Thymus (tissue), 11 donors: Measurements from ENCODE around the gene SUMO1. TPM values are rescaled to one million over a fixed set of nuclear protein-coding genes. Genes with fewer than 3 reads are reported as not detected.

Experiments used
- DNase-seq, 9 donors: peaks; one replicate each; pipeline ENCODE4 v3.0.0-alpha.2; 2013; ENCODE audit warnings: low spot score in 9 of 9, low read depth in 6 of 9, missing footprints in 1 of 9
- H3K27ac ChIP-seq, 2 donors: one replicate each; pipeline ENCODE4 v1.5.1; 2013; ENCODE audit warnings: control low read depth in 1 of 2, low read depth in 1 of 2, low read length in 1 of 2, mild to moderate bottlenecking in 1 of 2, moderate library complexity in 1 of 2
- H3K27me3 ChIP-seq, 2 donors: one replicate each; pipeline ENCODE4 v1.5.1; 2013; ENCODE audit warnings: low read length in 1 of 2; ENCODE audit not compliant: control insufficient read depth in 2 of 2, insufficient read depth in 1 of 2
- H3K36me3 ChIP-seq, 2 donors: one replicate each; pipeline ENCODE4 v1.5.1; 2013; ENCODE audit warnings: low read length in 1 of 2, mild to moderate bottlenecking in 1 of 2, moderate library complexity in 1 of 2; ENCODE audit not compliant: control insufficient read depth in 2 of 2, insufficient read depth in 2 of 2
- H3K4me1 ChIP-seq, 2 donors: one replicate each; pipeline ENCODE4 v1.5.1; 2013; ENCODE audit warnings: low read length in 2 of 2; ENCODE audit not compliant: control insufficient read depth in 2 of 2, insufficient read depth in 2 of 2
- H3K4me3 ChIP-seq, 2 donors: one replicate each; pipeline ENCODE4 v1.5.1; 2013; ENCODE audit warnings: low read length in 2 of 2, control low read depth in 1 of 2, mild to moderate bottlenecking in 1 of 2
- H3K9me3 ChIP-seq, 2 donors: one replicate each; pipeline ENCODE4 v1.5.1; 2013; ENCODE audit warnings: low read length in 1 of 2, mild to moderate bottlenecking in 1 of 2; ENCODE audit not compliant: control insufficient read depth in 2 of 2, insufficient read depth in 1 of 2
- WGBS: extraction: QIAGEN DNeasy Blood & Tissue Kit; methylation state at CpG from one replicate; pipeline ENCODE4 v1.1.7; 2013; 5-methylcytosine and 5-hydroxymethylcytosine counted together
- polyA plus RNA-seq: library from polyadenylated mRNA; stranded (reverse); fragments of 200-250 nt; gene quantifications from one replicate; pipeline ENCODE4 v1.2.3, GENCODE V29; 2013
- total RNA-seq: library from RNA; stranded (reverse); fragments of 120-200 nt; gene quantifications from one replicate; pipeline ENCODE4 v1.2.4, GENCODE V29; 2013
- donor health status: healthy.

The SUMO1 gene
- total and polyA plus RNA-seq, 2 donors = 144 to 177 TPM

DNA sequence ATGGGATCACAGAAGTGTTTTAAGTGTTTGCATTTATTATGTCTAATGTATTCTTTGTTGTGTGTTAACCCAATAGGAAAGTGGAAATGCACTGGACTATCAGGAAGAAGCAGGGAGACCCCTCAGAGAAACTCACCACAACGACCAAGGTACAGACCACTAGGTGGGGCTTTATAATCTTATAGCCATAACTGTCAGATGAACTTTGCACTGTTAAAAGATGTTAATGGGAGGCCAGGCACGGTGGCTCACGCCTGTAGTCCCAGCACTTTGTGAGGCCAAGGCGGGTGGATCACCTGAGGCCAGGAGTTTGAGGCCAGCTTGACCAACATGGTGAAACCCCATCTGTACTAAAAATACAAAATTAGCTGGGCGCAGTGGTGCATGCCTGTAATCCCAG, 73.2 kb downstream of the SUMO1 start:
- no peaks in the 10 kb centered on the region for H3K4me1 ChIP-seq
- no peak overlapping the region for H3K4me3 ChIP-seq
- no peaks in the 10 kb centered on the region for H3K9me3 ChIP-seq
- no peak for DNase-seq
- H3K36me3 ChIP-seq = no peaks in the 10 kb centered on the region
- peaks cover 0 to 4% of the 10 kb centered on the region in 2 donors for H3K27me3 ChIP-seq
- H3K27ac ChIP-seq = no peak overlapping the region
- 93% methylated on average over 5 of the region's 5 CpGs for WGBS

DNA sequence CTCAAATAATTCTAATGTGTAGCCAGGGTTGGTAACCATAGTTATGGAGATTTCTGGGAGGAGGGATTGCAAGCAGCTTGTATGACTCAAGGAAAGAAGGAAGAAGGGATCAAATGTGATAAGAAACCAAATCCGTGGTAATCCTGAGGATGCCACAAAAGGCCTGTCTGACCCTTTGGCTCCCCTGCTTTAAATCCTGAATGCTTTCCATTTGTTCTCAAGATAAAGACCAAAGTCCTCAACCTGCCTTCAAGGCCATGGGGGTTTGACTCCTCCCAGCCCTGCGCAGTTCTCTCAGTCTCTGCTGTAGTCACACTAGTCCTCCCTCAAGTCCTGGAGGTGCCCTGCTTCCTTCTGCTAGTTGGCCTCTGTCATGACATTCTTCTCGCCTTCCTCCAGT, 74.0 kb downstream of the SUMO1 start:
- H3K36me3 ChIP-seq = no peaks in the 10 kb centered on the region
- 91% methylated on average over 3 of the region's 3 CpGs for WGBS
- DNase-seq = no peak
- no peaks in the 10 kb centered on the region for H3K9me3 ChIP-seq
- no peaks in the 10 kb centered on the region for H3K4me1 ChIP-seq
- H3K27ac ChIP-seq = no peak overlapping the region
- no peak overlapping the region for H3K4me3 ChIP-seq
- no peaks in the 10 kb centered on the region for H3K27me3 ChIP-seq

DNA sequence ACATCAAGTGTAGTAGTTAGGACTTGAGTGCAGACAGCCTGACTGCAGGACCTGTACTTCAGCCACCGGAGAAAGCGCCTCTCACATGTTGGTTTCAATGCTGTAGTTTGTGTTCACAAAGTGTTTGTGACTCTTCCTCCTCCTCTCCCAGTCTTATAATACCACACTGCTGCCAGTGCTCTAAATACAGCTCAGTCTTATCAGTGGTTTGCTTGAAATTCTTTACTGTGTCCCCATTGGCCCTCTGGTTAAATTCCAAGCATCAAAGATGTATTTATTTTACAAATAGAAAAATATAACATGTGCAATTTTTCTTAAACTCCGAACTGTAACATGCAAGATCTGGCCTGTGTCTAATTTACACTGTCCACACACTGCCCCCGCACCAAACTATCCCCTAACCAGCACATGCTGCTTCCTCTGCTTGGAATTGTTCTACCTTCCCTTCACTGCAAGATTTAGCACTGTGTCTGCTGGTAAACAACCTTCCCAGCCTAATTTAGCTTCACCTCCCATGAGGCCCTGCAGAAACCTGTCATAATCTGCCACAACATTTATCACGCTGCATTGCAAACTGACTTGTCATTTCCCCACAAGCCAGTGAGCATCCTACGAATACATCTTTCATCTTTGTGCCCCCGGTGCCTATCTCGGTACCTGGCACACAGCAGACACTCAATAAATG, 77.1 kb downstream of the SUMO1 start:
- no peak for DNase-seq
- no peaks in the 10 kb centered on the region for H3K4me1 ChIP-seq
- H3K9me3 ChIP-seq = no peaks in the 10 kb centered on the region
- WGBS = 58% methylated on average over 8 of the region's 8 CpGs
- no peak overlapping the region for H3K4me3 ChIP-seq
- H3K27ac ChIP-seq = no peak overlapping the region
- H3K36me3 ChIP-seq = no peaks in the 10 kb centered on the region
- no peaks in the 10 kb centered on the region for H3K27me3 ChIP-seq

DNA sequence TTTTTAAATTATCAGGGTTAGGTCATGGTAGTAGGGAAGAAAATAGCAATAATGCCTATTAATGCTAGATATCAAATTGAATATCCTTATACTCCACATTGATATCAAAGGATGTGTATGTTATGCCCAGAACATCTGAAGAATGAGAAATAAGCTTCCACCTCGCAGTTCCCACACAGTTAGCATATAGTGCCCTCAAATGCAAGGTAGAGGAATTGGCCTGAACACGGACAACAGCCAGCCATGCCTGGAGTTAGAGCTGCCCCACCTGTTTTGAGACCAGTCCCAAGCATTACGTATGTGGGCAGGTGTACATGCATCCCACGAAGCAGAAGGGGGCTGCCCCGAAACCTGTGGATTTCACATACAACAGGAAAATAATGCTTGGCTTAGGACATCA, 79.6 kb downstream of the SUMO1 start:
- 92% methylated on average over 5 of the region's 5 CpGs for WGBS
- no peaks in the 10 kb centered on the region for H3K4me1 ChIP-seq
- no peaks in the 10 kb centered on the region for H3K9me3 ChIP-seq
- no peak overlapping the region for H3K4me3 ChIP-seq
- no peaks in the 10 kb centered on the region for H3K36me3 ChIP-seq
- no peaks in the 10 kb centered on the region for H3K27me3 ChIP-seq
- no peak overlapping the region for H3K27ac ChIP-seq
- DNase-seq = no peak

DNA sequence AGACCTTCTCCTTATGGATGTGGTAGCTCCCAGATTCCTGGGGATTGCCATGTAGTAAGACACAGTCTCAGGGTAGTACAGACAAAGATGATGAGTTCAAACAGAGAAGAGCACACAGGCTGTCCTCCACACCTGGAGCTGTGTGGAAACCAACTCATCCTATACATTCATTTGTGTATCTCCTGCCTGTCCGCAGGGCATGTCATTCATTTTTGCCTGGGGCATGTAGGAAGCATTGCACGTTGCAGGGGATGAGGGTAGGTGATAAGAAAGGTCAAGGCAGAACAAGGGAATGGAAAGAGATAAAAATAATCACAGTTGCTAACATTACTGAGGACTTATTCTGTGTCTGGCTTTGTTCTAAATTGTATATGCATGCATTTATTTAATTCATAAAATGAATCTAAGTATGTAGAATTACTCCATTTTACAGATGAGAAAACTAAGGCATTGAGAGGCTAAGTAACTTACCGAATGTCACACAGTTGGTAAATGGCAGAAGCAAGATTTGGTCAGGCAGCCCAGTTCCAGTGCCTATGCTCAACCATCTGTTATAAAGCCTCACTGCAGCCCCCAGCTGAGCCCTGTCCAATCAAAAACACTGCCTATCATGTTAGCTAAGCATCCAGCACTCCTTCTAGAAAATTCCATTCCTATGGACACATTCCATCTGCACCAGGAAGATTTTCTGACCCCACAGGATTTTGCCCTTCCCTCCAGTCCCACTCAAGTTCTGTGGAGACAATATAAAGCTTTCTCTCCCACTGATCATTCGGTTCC, 81.0 kb downstream of the SUMO1 start:
- Histone ChIP-seq H3K27ac (no peak overlapping the region), H3K36me3 (no peaks in the 10 kb centered on the region), H3K27me3 (no peaks in the 10 kb centered on the region), H3K9me3 (no peaks in the 10 kb centered on the region), H3K4me1 (no peaks in the 10 kb centered on the region), H3K4me3 (no peak overlapping the region)
- DNase-seq = no peak
- whole genome bisulfite sequencing = 93% methylated on average over 4 of the region's 4 CpGs

Other genes starting within 250 kb of the SUMO1 start
- gene FZD7, start 204.7 kb downstream of the SUMO1 start, total RNA-seq = 2.0 TPM
- 3.9 TPM for gene FZD7, start 204.7 kb downstream of the SUMO1 start, polyA plus RNA-seq
- 0.19 TPM for gene KIAA2012, start 165.3 kb downstream of the SUMO1 start, total RNA-seq
- 0.05 TPM for gene KIAA2012, start 165.3 kb downstream of the SUMO1 start, polyA plus RNA-seq
- gene NOP58, start 27.2 kb upstream of the SUMO1 start, total RNA-seq = 94.9 TPM
- 114 TPM for gene NOP58, start 27.2 kb upstream of the SUMO1 start, polyA plus RNA-seq
- 7.5 TPM for gene BMPR2, start 137.7 kb upstream of the SUMO1 start, total RNA-seq
- gene BMPR2, start 137.7 kb upstream of the SUMO1 start, polyA plus RNA-seq = 11.0 TPM